OCI-M2 (cell line): ENCODE measurements around the gene CIBAR2.

Source experiments
- DNase-seq: peaks from one replicate; lab custom pipeline; 2025; ENCODE audit not compliant: unreplicated experiment; lab: John Stamatoyannopoulos, UW

The CIBAR2 gene

GRCh38 chr16:85083051-85083639 is 29.1 kb downstream of the CIBAR2 start:
- no peak for DNase-seq

DNA sequence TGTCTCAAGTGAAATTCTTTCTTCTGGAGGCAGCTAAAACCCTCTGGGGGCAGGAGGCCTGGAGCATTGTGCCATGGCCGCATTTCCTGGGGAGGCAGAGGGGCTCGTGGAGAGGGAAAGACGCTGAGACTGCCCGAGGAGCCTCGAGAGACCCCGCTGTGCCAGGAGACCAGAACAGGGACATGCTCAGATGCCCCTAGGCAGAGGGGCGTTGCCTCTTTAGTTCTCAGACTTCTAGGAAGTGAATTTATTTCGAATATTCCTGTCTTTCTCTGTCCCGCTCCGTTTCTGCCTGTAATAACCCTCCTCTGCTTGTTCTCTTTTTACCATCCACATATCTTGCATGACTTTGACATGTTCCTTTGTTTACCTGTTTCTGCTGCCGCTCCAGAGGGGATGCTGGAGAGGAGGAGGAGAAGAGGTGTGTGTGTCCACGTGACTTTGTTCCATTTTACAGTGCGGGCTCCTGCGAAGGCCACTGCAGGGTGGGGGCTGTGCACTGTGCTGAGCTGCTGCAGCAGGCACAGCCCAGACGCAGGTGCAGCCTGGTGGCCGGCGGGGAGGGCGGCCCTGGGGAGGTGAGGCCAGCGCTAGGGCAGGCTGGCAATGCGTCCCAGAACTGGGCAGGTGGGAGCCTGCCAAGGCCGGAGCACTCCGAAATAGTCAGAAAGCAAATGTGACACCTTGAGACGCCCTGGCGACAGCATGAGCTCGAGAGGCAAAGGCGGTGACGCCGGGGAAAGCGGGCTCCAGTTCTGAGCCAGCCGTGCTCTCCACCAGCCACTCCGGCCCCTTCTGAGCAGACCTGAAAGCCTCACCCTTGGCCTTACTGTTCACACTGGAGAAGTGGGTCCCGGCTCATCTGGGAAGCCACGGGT is 29.9 kb downstream of the CIBAR2 start:
- no peak for DNase-seq

DNA sequence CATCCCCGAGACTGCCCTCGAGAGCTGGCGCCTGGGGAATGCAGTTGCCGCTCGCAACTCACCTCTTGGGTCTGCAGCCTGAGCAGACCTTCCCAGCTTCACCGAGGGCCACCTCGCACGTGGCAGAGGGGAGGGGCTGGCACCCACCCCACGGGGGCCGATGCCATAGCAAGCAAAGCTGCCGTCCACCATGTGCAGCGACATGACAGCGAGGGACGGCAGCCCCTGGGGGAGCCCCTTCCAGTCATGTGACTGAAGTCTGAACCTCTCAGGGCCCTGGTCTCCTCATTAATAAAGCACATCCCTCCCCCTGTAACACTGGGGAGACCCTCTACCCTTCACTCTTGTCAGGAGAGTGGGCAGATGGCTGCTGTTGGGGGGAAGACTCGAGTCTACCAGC is 30.5 kb downstream of the CIBAR2 start:
- DNase-seq = no peak

GRCh38 chr16:85081038-85081437 is 31.2 kb downstream of the CIBAR2 start:
- DNase-seq = no peak

GRCh38 chr16:85079785-85080570 is 32.3 kb downstream of the CIBAR2 start:
- no peak for DNase-seq

DNA sequence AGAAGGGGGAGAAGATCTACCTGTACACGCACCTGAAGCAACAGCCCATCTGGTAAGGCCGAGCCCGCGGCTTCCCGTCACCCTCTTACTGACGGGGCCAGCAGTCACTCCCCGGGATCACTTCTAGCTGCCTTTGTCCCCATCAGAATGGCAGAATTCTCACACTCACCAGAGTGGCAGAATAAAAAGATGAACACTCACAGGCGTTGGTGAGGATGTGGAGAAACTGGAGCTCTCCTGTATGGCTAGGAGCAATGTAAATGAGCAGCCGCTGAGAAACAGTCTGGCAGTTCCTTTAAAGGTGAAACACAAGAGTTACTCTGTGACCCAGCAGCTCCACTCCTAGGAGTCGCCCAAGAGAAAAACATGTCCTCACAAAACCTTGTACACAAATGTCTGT is 33.3 kb downstream of the CIBAR2 start:
- no peak for DNase-seq

- DNase-seq = no peak
Observed at GRCh38 chr16:85078226-85078625, 34.0 kb downstream of the CIBAR2 start.

DNA sequence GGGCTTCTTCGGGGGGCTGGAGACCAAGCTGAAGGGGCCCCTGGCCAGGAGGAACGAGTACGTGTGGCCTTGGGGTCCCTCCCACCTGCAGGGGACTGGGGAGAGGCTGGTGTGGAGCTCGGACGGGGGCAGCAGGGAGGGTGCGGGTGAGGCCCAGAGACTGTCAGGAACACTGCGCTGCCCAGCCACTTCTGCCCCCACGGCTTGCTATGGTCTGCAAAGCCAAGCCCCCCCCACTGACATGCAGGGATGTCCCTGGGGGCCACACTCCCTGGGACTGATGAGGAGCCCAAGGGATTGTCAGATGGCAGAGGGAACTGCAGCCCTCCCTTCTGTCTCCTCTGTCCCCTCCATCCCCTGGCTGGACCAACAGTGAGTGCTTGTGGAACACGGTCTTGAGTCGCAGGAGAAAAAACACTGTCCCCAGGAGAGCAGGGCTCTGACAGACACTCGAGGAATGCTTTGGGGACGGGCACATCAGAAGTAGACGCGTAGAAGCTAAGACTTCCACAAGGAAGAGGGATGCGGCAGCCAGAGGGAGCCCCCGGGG is 34.6 kb downstream of the CIBAR2 start:
- no peak for DNase-seq

- no peak for DNase-seq
Observed at GRCh38 chr16:85077039-85077438, 35.2 kb downstream of the CIBAR2 start.

GRCh38 chr16:85075236-85075924 is 36.9 kb downstream of the CIBAR2 start:
- no peak for DNase-seq

DNA sequence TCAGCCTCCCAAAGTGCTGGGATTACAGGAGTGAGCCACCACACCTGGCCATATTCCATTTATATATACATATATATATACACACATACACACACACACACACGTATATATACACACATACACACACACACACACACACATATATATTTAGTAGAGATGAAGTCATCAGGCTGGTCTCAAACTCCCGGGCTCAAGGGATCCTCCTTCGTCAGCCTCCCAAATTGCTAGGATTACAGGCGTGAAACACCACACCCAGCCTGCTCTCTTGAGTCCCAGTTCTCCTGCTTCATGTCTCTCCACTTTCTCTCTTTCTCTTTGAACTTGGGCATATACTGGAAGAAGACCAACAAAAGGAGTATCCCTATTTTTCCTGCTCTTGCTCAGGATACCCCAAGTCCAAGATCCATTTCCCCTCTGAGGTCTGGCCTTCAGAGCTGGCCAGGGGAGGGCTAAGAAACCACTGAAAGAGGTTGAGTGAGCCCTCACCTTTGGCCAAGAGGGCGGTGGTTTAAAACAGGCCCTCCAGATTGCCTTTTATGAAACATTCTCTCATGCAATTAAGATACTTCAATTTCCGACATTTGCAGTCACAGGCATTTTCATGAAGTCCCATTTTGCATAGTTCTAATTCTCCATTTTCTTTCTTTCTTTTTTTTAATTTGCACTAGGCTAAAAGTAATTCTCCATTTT is 37.9 kb downstream of the CIBAR2 start:
- no peak for DNase-seq

DNA sequence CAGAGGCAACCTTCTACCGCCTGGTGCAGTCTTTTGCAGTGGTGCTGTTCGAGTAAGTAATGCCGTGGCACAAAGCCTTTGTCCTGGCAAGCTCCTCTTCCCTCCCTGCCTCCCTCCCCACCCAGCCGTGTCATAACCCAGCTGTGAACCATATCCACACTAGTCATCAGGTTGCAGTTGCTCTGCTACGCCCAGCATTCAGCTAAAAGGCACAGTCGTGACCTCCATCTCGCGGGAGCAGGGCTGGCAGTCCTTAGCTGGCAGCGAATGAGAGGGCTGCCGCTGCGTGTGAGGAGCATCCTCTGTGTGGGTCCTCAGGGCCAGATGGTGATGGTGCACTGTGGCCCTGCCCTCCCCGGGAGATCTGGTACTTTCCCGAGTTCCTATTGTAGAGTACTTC is 39.3 kb downstream of the CIBAR2 start:
- DNase-seq = no peak

DNA sequence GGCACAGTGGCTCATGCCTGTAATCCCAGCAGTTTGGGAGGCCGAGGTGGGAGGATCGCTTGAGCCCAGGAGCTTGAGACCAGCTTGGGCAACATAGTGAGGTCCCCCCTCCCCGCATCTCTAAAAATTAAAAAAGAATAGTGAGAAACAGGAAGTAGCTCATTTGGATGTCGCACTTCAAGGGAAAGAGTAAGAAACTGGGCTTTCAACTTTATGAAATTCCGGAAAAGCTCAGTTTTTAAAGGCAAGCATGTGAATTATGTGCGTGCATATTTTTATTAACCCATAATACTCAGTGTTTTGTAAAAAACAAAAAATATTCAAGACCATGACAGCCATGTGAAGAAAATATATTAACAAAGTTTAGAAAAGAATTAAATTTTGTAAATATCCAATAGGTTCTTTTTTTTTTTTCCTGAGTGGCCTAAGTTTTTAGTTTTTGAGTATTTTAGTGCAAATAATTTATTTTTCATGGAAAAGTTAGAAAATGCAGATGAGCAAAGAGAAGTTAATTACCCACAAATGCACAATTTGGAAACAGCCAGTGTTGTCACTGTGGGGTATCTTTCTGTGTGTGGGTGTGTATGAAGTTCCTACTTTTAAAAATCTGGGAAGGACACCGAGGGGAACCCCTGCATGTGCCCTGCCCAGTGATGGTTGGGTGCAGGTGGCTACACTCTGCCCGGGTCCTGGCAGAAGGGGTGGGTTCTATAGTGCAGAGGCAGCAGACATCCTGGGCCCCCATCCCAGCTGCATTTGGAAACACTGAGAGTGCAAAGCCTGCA is 40.0 kb downstream of the CIBAR2 start:
- no peak for DNase-seq

- no peak for DNase-seq
Observed at GRCh38 chr16:85069171-85069570, 43.1 kb downstream of the CIBAR2 start.

DNA sequence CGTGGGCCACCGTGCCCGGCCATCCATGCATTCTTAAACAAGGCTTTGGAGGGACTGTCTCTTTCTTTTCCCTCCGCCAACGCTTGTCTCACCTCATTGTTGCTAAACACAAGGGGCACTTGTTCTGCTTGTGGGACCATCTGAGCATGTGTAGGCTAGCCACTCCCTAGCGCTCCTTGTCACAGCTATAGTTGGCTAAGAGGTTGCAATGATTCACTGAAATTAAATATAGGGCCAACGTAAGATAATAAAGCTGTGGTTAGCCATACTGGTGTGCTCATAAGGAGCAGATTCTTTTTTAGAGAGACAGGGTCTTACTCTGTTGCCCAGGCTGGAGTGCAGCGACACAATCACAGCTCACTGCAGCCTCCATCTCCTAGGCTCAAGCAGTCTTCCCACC is 43.5 kb downstream of the CIBAR2 start:
- no peak for DNase-seq

DNA sequence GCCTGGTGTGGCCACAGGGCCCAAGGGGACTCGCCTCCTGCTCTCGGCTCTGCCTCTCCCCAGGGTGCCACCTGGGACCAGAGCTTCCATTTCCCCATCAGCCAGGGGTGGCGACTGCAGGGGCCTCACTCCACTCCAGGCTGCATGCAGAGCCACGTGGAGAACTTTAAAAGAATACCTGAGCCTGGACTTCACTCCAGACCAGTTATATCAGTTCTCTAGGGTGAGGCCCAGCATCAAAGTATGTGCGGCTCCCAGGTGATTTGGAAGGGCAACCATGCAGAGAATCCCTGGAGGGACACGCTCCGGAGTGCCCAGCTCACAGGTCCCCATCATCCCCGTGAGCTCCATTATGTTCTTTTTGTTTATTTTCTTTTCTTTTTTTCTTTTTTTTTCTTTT is 44.8 kb downstream of the CIBAR2 start:
- no peak for DNase-seq

DNA sequence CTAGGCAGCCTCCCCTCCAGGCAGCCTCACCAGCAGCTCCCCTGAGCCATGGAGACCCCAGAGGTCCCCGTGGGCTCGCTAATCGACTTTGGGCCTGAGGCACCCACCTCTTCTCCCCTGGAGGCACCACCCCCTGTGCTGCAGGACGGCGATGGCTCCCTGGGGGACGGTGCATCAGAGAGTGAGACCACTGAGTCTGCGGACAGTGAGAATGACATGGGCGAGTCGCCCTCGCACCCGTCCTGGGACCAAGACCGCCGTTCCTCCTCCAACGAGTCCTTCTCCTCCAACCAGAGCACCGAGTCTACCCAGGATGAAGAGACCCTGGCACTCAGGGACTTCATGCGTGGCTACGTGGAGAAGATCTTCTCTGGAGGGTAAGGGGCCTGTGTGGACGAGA is 45.2 kb downstream of the CIBAR2 start:
- no peak for DNase-seq

GRCh38 chr16:85066346-85066885 is 45.9 kb downstream of the CIBAR2 start:
- no peak for DNase-seq

DNA sequence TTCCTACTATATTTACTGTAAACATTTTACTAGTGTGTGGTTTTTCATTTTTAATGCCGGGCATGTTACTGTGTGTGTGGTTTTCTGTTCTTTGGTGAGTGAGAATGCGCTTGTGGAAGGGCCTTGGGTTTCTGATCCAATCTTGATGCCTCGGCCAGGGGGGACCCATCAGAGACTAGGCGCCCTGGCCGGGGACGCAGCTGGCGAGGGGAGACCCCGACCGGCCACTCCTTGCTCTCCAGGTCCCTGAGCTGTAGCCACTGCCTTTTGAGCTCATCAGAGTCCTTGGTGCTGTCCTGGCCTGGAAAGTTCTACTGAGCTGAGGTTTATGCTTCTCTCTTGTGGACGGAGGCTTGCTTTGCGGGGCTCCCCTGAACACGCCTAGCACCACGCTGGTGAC is 47.2 kb downstream of the CIBAR2 start:
- no peak for DNase-seq
